NCI-H1105 treated with DMSO at 0.1 percent for 48 hours (cell line): ENCODE results near the gene PPARA.
"Not testable (repeated sequence)": the region's sequence is repeated elsewhere in the genome, so short reads cannot be mapped to it uniquely, and the experiment has no call there.

Experiments used
- DNase-seq: peaks from one replicate; lab custom pipeline; 2025; lab: John Stamatoyannopoulos, UW

The PPARA gene

DNA sequence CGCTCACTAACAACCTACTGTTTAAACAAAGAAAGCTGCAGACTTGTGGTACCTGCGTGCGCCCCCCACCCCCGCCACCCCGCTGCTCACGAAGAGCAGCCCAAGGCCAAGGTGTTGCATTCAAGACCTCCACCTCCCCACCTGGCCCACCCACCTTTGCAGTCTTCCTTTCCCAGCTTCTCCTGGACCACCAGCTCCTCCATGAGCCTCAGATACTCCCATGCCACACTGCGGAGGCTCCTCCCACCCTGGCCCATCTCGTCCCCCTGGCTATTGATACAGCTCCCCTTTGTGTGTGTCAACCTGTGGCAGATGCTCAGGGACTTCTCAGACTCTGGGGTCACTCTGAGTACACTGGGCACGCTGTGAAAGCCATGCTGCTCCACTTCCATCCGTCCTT lies 95.9 kb downstream of the PPARA start:
- DNase-seq = no peak

DNA sequence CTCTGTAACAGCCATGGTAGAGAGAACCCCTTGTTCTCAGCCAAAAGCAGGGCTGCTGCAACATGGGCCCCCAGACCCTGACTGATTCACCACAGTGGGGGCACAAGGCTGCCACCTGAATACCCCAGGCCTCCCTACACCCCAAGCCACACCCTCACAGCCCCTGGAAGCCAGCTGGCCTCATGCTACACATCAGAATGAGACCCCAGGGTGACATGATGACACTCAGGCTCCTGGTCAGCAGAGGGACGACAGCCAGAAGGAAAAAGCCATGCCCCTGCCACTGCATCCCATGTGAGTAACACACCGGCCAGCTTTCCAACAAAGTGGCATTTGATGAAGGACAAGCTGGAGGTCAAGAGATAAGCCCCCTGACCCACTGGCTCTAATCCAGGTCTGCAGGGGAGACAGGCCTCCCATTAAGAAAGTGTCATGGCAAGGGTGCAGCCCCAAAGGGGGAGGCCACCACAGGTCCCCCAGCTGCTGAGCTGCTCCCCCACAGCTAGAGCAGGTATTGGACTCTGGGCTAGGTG lies 97.2 kb downstream of the PPARA start:
- no peak for DNase-seq

GRCh38 chr22:46250035-46250782 lies 99.9 kb downstream of the PPARA start, which contains the start of gene CDPF1:
Gene CDPF1, minus strand, starts transcription at chr22:46250293. Its CDS starts 2,009 bp downstream, at chr22:46248284.
- peak; percentile 78 for DNase-seq

- no peak for DNase-seq
These were observed 100.4 kb downstream of the PPARA start for GRCh38 chr22:46250783-46251125.

DNA sequence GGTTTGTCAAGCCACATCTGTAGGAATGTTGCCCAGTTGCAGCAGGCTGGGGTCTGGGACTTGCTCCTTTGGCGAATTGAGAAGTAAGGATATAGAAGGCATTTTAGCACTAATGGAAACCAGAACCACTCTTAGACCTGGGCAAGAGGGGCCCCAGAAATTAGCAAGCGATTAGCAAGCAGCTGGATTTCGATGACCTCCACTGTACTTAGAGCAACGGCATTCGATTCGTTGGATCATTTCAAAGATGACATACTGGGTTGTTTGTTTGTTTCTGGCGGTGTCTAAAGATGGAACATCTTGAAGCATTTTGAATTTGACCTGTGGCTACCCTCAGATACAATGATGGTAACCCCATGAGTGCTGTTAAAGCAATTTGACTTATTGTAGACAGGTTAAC lies 100.9 kb downstream of the PPARA start:
- no peak for DNase-seq

DNA sequence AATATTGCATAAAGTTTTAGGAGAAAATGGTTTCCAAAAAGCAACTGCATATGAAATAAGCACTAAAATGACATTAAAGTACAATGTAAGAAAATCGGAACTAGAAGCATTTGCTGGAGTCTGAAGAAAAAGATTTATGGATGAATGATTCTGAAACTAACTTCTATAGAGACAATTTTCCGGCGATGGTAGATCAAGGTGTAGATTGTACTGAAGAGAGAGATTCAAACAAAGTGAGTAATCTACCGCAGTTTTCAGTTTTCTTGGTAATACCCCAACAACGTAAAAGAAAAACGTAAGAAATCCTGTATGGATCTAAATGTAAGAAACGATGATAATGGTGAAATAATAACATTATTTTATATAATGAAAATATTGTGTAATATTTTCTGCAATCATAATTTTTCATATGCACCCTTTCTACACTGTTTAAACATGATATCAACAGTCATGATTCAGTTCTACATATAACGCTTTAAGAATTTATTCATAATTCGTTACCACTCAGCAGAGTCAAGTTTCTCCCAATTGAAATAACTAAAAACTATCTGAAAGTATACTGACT lies 101.6 kb downstream of the PPARA start:
- no peak for DNase-seq

DNA sequence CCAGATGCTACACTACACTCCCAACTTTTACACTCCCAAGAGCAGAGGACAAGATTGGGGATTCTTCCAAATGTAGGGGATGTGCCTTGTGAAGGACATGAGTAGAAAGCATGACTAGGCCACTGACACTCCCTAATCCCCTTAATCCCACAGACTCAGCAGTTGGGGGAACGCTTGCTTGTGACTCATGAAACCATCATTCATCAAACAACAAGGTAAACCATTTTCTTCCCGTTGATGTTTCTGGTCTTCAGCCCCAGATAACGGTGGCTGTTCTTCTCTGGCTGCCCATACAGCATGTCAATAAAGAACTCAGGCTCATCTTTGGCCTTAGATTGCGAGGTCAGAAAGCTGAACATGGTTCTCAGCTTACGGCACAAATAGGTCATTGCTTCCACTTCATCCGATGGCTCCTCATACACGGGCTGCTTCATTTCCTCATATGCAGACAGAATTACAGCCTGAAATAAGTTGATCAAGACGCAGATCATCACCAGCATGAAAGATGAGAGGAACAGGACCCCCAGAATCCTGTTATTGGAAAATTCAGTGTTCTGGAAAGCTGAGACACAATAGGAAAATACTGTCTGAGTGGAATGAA lies 106.1 kb downstream of the PPARA start:
- DNase-seq = no peak

DNA sequence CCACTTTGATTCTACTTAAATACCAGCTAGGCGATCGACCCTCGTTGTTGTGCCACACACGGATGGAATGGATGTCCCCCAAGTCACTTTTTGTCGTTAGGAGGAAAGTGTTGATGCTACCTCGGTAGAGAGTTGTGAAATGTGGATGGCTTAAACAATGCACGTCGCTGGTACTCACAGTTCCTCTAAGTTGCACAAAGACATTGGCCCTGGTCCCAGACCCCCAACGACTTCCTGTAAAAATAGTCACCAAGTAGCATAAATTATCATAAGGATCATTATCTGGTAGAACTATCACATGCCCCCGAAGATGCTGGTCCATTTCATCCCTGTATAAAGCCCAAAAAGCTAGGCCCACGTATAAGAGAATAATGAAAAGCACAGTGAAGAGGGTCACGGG lies 109.0 kb downstream of the PPARA start:
- no peak for DNase-seq

- DNase-seq = no peak
These were observed 109.7 kb downstream of the PPARA start for GRCh38 chr22:46260038-46260437.

DNA sequence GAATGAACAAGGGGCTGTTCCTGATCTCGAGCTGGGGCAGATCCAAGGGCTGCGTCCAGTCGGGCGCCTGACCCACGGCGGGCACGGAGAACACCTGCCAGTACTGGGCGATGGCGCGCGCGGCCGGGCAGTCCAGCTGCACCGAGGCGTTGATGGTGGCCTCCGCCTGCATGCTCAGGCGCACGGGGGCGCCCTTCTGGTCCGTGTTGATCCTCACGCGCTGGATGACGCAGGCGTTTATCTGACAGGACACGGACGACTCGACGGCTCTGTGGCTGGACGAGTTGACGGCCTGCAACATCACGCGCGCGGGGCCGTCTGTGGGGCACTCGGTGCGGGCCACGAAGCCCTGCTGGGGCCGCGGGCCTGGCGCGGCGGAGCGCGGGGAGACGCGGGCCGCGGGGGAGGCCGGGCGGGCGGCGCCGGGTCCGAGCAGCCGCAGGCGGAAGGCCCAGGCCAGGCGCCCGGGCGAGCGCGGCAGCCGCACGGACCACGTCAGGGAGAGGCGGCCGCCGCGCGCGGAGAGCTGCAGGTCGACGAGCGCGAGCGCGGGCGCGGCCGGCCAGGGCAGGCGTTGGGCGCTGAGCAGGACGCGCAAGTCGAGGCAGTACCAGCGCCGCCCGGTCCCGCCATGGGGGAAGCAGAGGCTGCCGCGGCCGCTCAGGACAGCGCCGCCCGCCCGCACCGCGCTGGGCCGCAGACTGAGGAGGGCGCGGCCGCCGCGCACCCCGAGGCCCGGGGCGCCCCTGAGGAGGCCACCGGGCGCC lies 112.3 kb downstream of the PPARA start:
- DNase-seq = no peak

GRCh38 chr22:46263216-46263590 lies 112.9 kb downstream of the PPARA start, which contains the start of gene PKDREJ:
Gene PKDREJ, minus strand, starts transcription at chr22:46263343. Its CDS starts 21 bp downstream, at chr22:46263322.
- DNase-seq = no peak

GRCh38 chr22:46264520-46264919 lies 114.2 kb downstream of the PPARA start:
- DNase-seq = not testable (repeated sequence)

GRCh38 chr22:46265627-46266026 lies 115.3 kb downstream of the PPARA start:
- not testable (repeated sequence) for DNase-seq

GRCh38 chr22:46267431-46268279 lies 117.3 kb downstream of the PPARA start, which contains the start of gene TTC38:
Gene TTC38, plus strand, starts transcription at chr22:46268008. Its CDS starts 32 bp downstream, at chr22:46268040.
- DNase-seq = peak; percentile 6

GRCh38 chr22:46269564-46269963 lies 119.2 kb downstream of the PPARA start:
- no peak for DNase-seq

GRCh38 chr22:46272196-46272595 lies 121.9 kb downstream of the PPARA start:
- DNase-seq = no peak

- DNase-seq = no peak
These were observed 122.6 kb downstream of the PPARA start for GRCh38 chr22:46272762-46273431.

GRCh38 chr22:46273432-46274148 lies 123.3 kb downstream of the PPARA start:
- no peak for DNase-seq

GRCh38 chr22:46274381-46274780 lies 124.1 kb downstream of the PPARA start:
- DNase-seq = no peak
